ENCODE data around the gene PYGB. TPM values are rescaled to one million over a fixed set of nuclear protein-coding genes. Genes with fewer than 3 reads are reported as not detected.
"Not testable (repeated sequence)": the region's sequence is repeated elsewhere in the genome, so short reads cannot be mapped to it uniquely, and the experiment has no call there.

PYGB gene
- total RNA-seq, 1 donor from 2014 or later: 66.0 TPM

DNA sequence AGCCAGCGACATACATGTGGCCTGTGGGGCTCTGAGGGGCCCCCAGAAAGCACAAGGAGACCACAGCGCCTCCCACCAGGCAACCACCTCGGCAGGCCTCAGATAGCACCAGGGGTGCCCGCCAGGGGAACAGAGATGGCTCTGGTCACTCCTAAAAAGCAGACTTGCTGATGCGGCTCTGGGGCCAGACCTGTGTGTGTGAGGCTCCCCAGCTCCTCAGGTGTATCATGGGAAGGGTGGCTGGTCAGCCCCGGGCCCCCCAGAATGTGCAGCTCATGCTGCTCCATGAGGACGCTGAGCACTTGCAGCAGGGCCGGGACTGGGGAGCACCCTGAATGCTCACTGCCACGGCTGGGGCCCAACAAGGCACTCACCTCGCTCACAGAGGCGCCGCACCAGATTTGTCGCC is 60.2 kb downstream of the PYGB start:
- FAIRE-seq (no peak), DNase-seq (ENCODE audit: low spot score in 2 of 2) (no peak)

DNA sequence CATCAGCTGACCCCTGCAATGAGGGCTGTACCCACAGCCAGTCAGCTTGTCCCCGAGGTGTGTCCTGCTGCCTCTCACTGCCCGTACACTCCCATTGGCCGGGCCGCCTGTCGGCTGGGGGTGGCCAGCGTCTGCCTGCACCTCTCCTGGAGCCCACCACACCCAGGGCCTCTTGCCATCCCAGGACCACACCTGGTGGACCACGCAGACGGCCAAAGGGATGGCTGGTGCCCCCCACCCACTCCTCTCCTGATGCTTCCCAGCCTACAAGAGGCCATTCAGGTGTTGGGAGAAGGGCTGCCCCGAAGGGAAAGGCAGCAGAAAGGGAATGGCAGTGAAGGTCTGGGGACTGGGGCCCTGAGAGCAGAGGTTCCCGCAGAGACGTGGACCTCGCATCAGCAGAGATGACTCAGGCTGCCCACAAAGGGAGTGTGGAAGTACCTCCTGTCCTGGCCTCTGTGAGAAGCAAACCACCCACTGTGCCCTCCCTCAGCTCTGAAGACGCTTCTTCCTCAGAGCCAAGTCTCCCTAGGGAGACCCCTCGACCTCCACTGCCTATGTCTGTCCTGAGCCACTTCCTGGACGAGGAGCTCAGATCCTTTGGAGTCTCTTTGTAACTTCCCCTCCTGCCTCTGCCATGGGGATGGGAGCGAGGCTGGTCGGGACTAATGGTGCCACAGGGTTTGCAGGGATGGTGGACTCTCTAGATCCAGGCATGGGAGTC is 60.9 kb downstream of the PYGB start:
- FAIRE-seq: no peak
- DNase-seq (ENCODE audit: low spot score in 2 of 2): no peak

DNA sequence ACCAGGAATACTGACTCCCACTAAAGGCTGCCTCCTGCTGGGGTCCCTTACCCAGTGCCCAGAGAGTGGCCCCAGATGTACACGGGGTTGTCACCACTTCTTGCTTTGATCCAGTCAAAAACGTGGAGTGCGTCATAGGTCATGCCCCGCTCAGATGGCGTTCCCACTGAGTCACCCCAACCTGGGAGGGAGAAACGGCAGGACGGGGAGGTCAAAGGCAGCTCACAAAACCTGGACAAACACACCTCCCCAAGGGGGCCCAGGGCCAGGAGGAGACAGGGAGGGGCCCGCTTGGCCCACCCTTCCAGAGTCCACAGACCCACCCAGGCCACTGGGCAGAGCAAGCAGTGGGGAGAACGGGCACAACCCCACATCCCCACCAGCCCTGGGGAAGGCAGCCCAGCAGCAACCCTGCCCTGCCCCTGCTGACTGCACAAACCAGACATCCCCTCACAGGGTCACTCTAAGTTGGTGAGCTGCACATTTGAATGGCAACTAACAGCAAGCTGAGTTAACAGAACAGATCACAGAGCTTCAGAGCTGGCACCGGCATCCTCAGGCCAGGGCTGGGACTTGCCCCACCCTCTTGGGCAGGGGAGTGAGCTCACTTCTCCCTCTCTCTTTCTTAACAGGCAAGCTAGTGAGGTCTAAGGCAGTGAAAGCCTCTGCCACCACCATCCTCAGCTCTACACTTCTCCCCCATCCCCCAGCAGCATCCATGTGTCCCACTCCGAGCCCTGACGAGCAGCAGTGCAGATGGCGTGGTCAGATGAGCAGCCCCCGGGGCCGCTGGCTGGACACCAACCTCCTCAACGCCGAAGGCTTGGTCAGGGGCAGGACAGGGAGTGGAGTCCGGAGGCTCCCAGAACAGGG is 61.7 kb downstream of the PYGB start:
- FAIRE-seq: no peak
- no peak for DNase-seq (ENCODE audit: low spot score in 2 of 2)

DNA sequence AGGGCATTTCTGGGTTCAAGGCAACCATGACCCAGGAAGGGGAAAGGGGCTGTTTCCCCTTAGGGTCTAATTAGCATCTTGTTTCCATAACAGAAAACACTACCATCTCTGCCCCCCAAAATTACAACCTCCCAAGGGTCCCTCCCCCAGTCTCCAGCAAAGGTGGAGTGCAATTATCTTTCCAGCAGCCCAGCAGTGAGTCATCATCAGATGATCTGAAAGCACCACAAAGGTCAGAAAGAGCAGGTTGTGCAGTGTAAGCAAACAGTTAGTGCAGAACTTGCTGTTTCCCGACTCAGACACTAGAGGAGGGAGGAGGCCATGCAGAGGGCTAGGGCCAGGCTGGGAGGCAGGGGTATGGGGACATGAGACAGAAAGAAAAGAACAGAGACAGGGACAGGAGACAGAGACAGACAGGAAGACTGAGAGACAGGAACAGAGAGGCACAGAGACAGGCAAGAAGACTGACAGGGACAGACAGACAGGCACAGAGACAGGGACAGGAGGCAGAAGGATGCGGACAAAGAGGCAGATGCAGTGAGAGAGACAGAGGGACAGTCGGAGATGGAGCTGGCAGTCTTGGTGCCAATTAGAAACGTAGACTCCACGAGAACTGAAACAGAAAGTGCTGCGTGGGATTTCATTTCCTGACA is 62.5 kb downstream of the PYGB start:
- FAIRE-seq (no peak), DNase-seq (ENCODE audit: low spot score in 2 of 2) (peak; percentile 61 to 63)

DNA sequence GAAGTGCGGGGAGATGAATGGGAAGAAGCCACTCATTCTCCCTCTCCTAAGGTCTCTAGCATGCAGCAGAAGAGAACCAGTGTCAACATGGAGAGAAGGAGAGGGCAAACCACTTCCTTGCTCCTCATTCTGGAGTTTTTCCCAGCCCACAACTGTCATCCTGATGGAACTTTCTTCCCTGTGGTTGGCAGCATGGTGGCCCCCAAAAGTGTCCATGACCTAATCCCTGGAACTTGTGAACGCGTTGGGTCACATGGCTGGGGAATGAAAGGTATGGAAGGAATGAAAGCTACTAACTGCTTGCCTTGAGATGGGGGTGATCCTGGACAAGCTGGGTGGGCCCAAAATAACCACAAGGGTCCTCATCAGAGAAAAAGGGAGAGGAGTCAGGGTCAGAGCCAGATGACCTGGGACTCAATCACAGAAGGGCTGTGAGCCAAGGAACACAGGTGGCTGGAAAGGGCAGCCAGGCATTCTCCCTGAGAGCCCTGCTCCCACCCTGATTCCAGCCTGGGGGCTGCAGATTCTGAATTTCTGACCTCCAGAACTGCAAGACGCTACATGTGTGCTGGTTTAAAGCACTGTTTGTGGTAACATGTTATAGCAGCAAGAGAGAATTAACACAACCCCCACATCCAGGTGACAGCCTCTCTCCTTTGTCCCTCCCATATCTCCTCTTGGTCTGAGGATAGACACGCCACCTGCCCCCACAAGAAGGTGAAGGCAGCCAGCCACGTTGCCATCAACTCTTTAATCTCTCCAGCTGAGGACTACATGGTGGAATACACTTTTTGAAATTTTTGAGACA is 63.2 kb downstream of the PYGB start:
- FAIRE-seq (no peak), DNase-seq (ENCODE audit: low spot score in 2 of 2) (no peak)

DNA sequence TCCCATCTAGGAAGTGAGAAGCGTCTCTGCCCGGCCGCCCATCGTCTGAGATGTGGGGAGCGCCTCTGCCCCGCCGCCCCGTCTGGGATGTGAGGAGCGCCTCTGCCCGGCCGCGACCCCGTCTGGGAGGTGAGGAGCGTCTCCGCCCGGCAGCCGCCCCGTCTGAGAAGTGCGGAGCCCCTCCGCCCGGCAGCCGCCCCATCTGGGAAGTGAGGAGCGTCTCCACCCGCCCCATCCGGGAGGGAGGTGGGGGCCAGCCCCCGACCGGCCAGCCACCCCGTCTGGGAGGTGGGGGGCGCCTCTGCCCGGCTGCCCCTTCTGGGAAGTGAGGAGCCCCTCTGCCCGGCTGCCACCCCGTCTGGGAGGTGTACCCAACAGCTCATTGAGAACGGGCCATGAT is 64.8 kb downstream of the PYGB start:
- FAIRE-seq; DNase-seq (ENCODE audit: low spot score in 2 of 2): not testable (repeated sequence)

DNA sequence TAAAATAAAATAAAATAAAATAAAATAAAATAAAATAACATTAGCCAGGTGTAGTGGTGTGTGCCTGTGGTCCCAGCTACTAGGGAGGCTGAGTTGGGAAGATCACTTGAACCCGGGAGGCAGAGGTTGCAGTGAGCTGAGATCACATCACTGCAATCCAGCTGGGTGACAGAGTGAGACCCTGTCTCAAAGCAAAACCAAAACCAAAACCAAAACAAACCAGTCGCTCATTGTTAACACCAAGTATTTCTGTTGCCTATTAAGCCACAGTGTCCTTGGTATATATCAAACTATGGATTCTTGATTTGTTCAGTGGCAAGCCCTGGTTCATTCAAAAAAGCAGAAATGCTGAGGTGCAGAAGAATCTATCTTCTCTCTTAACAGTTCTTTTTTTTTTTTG is 65.7 kb downstream of the PYGB start:
- FAIRE-seq (no peak), DNase-seq (ENCODE audit: low spot score in 2 of 2) (no peak)

DNA sequence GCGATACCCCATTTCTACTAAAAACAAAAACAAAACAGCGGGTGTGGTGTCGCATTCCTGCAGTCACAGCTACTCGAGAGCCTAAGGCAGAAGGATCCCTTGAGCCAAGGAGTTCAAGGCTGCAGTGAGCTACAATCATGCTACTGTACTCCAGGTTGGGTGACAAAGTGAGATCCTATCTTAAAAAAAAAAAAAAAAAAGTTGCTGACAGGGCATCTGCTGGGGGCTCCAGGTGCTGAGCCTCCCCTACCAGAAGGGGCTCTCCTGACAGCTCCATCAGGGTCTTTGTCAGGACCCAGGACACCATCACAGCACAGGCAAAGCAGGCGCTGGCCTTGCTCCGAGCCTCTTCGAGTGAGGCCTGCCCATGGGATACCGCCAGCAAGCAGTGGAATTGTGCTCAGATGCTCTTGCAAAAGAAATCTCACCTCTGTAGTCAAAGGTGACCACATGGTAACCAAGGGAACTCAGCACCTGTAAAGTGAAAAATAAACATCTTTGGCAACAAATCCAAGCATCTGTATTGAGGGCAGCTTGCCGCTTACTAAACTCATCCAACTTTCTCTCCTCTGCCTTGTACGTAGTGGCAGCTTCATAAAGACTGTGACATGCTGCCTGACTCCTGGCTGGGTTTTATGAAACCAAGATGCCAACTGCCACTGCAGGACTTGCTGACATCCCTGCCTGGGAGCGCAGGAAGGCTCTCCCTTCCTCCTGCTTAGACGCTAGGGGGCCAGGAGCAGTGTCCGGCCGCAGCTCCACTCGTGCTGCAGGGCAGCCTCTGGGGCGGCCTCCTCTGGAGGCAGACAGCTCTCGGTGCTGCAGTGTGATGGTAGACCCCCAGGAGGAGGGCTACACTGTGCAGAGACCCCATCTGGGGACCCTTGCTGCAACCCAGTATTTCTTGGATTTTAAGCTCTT is 66.9 kb downstream of the PYGB start:
- FAIRE-seq (no peak), DNase-seq (ENCODE audit: low spot score in 2 of 2) (no peak)

DNA sequence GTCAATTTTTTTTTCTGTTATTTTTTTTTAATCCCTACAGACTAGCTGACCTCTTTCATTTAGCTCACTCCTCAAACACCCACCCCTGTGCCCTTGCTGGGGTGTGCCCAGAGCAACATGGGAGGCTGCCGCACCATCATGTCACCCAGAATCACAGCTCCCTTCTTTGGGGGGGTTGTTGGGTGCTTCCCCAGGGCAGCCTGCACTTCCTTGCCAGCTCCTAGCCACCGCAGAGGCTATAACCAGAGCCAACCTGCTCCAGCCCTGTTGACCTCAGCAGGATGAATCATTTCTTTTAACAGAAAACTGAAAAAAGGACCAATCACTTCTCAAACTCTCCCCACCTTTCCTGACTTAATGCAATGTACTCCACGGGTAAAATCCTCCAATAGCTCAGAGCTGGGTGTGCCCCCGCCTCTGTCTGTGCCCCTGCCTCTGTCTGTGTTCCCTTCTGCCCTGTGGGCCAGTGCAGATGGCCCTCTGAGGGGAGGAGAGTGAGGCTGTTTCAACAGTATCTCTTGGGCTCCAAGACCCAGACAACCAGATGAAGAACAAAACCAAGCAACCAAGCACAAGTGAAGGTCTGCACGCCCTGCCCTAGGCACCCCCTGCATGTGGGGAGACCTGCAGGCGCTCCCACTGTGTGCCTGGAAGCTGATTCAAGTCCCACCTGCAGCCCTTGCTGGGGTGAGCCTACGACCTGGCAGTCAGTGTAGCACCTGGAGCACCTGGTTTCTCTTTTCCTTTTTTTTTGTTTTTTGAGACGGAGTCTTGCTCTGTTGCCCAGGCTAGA is 67.7 kb downstream of the PYGB start:
- DNase-seq (ENCODE audit: low spot score in 2 of 2) (no peak), FAIRE-seq (no peak)

DNA sequence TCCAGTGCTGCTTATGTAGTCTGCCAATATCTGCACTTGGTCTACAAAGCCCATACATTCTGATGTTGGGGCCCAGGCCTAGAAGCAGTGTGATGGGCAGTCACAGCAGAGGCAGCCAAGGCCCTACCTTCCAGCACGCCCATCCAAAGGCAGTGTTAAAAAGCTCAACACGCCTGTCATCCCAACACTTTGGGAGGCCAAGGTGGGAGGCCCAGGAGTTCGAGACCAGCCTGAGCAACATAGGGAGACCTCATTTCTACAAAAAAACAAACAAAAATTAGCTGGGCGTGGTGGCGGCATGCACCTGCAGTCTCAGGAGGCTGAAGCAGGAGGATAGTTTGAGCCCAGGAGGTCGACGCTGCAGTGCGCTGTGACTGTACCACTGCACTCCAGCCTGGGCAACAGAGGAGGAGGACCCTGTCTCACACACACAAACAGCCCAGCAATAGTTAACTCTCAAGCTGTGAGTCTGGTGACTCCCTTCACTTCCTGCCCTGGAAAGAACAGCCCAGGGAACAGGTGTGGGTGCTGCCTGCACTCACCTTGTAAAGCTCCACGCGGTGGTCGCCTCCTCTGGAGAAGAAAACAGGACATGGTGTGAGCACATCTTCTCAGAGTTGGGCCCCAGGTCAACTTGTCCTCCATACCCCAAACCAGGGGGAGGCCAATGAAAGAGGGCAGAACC is 68.8 kb downstream of the PYGB start:
- no peak for DNase-seq (ENCODE audit: low spot score in 2 of 2)
- no peak for FAIRE-seq

DNA sequence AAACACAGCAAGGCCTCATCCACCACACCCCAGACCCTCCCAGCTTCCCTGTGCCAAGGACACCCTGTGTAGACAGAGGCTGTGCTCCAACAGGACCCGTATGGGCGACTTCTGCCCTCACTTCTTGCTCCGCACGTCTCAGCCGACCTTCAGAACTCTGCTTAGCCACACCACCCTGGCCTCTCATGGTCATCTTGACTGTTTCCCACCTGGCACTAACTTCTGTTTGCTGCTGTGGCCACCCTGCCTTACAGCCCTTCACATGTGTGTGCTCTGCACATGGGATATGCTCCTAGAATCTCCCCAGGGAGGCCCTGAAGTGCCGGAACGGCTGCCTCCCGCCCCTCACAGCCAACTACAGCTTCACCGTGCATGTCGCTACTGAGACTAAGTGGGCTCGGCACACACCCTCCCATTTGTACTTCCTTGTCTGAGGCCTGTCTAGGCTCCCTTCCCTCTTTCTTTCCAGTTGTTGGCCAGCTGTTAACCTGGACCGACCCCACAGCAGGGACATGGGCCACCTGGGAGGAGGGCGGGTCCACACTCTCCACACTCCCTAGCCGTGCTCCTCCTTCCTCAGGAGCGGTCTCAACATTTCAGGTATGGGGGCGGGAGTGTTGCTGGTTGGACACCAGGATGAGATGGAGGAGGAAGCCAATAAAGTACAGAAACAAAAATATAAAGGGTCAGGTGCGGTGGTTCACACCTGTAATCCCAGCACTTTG is 69.6 kb downstream of the PYGB start:
- FAIRE-seq: no peak
- no peak for DNase-seq (ENCODE audit: low spot score in 2 of 2)

DNA sequence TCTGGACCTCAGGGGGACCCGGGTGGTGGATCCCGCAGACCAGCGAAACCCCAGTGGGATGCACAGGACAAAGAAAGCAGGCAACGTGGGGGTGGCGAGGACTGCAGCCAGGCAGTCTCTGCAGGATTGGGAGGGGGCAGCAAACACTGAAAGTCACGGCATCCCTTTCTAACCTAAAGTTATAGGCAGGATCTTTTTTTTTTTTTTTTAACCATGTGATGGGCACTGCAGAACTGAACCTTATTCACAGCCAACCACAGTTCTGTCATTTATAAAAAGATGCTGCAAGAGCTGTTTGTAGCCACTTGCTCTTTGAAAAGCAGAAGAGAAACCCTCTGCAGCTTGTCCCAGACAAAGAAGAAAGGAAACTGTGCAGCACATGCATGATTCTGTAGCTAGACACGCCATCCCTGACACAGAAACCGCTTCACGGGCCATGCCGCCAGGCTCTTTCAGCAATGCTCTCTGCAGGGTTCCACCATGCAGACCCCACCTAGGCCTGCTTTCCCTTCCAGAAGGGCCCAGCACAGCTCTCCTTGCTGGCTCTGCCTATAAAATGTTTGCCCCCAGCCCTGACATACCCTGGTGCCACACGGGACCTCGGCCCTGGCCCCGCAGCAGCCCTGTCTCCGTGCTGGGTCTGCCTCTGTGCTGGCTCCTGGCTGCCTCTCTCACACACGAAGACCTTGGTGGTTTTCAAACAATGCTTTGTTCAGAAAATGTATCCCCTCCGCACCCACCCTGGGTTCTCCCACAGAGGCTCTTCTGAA is 70.8 kb downstream of the PYGB start:
- DNase-seq (ENCODE audit: low spot score in 2 of 2) (peak in 1 of 2 donors; percentile 22), FAIRE-seq (no peak)

DNA sequence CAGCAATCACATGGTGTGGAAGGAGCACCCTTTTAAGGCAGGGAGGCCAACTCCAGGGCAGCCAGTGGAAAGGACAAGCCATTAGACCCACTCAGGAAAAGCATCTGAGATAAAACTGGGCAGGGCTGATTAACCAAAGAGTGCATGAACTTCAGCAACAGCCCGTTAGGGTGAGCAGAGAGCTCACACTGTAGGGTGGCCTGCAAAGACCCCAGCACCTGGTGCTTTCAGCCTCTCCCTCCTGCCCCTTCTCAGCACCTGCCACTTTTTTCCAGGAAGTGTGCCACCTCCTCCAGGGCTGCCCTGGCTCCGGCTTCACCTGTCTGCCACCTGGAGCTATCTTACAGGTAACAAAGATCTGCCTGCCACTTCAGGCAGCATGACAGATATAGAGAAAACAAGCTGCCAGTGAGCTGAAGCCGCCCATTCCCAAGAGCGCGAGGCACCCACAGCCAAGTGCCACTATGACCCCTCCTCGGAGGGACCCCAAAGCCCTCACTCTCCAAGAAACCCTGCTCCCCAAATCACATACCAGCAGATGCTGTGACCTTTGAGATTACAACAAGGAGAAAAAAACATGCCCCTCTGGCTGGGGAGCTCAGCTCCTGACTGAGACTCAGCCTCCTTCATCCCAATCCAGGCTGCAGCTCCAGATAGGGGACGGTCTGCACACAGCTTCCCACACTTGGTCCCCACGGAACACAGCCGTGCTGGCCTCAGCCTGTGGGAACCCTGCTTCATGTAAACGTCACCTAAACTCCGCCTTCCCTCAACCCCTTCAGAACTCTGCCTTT is 71.6 kb downstream of the PYGB start:
- no peak for FAIRE-seq
- no peak for DNase-seq (ENCODE audit: low spot score in 2 of 2)

DNA sequence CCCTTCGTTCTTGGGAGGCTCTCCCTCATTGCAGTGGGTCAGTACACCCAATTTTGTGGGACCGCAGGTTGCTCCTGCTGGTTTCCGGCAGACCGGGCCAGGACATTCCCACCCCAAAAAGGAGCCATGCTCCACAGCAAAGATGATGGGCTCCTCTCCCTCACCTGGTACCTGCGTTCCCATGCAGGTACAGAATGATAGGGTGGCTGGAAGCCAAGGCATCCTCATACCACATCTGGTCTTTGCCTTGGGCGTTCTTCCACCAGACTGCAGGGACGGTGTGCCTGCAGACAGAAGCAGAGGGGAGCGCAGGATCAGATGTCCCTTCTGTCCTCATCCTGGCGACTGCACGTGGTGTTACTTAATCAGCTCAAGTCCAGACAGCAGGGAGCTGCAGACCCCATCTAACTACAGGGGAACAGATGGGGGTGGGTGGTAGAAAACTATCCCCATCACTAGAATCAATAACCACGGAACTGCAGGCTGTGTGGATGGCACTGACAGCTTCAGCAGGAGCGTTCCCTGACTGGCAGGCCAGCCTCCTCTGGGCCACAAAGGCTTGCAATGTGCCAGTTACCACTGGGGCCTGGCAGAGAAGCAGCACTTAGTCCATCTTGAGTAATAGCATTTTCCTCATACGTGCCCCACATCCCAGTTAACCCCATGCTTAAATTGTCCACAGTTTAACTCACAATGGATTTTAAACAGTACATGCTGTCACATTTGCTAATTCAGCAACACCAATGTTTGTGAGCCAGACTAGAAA is 72.3 kb downstream of the PYGB start:
- FAIRE-seq (no peak), DNase-seq (ENCODE audit: low spot score in 2 of 2) (no peak)

DNA sequence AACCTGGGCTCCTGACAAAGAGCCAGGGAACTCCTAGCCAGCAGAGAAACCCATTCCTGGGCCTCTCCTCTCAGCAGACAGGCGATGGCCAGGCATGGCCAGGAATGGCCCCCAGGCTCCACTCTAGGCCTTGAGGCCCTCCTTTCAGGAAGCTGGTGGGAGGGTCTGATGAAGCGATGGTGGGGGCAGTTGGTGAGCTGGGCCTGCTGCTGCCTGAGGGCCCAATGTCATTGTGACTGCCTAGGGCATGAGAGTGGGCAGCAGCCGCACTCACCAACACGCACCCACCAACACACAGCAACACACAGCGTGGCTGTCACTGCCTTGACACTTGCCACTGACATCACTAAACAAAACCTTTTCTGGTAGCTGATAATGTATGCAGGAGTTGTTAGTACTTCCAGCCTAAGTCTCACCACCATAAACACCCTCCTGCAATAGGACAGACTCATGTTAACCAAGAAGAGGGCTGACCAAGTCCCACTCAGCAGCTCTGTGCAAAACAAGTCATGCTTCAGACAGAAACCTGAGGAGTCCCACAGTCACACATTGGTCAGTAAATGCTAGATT is 73.5 kb downstream of the PYGB start:
- DNase-seq (ENCODE audit: low spot score in 2 of 2) (no peak), FAIRE-seq (no peak)

Data from frontal cortex (tissue), 4 donors.